ENCODE results near the gene ARMC8.

Gene ARMC8

GRCh38 chr3:138249636-138250035 lies 62.5 kb downstream of the ARMC8 start:
- DNase-seq (ENCODE audit: extremely low spot score): no peak
- no peak for TF ChIP-seq CTCF (IDR thresholded peaks at IDR 0.05; ENCODE audit: control extremely low read depth, extremely low read depth, low read depth, missing control alignments)
- CTCF ChIA-PET: no interaction called here
- POLR2A ChIA-PET: no interaction called here

GRCh38 chr3:138253609-138254008 lies 66.5 kb downstream of the ARMC8 start:
- ChIA-PET POLR2A (no interaction called here), CTCF (interaction anchor here (1.3 kb wide), 1 partner anchor 12 kb away, joined by 3 read pairs; no protein-coding TSS in a partner anchor)
- no peak for DNase-seq (ENCODE audit: extremely low spot score)
- TF ChIP-seq CTCF (IDR thresholded peaks at IDR 0.05; ENCODE audit: control extremely low read depth, extremely low read depth, low read depth, missing control alignments): no peak

- no peak for TF ChIP-seq CTCF (IDR thresholded peaks at IDR 0.05; ENCODE audit: control extremely low read depth, extremely low read depth, low read depth, missing control alignments)
- ChIA-PET POLR2A (no interaction called here), CTCF (interaction anchor here (1.3 kb wide), 1 partner anchor 13 kb away, joined by 3 read pairs; no protein-coding TSS in a partner anchor)
- no peak for DNase-seq (ENCODE audit: extremely low spot score)
These were observed 67.1 kb downstream of the ARMC8 start for GRCh38 chr3:138254216-138254615.

- ChIA-PET POLR2A (no interaction called here), CTCF (no interaction called here)
- no peak for TF ChIP-seq CTCF (IDR thresholded peaks at IDR 0.05; ENCODE audit: control extremely low read depth, extremely low read depth, low read depth, missing control alignments)
- DNase-seq (ENCODE audit: extremely low spot score): no peak
These were observed 68.9 kb downstream of the ARMC8 start for GRCh38 chr3:138256022-138256421.

GRCh38 chr3:138257986-138258385 lies 70.9 kb downstream of the ARMC8 start:
- TF ChIP-seq CTCF (IDR thresholded peaks at IDR 0.05; ENCODE audit: control extremely low read depth, extremely low read depth, low read depth, missing control alignments): no peak
- ChIA-PET CTCF (interaction anchor here (1.1 kb wide), 1 partner anchor 34 kb away, joined by 3 read pairs; no protein-coding TSS in a partner anchor), POLR2A (no interaction called here)
- no peak for DNase-seq (ENCODE audit: extremely low spot score)

GRCh38 chr3:138259126-138259525 lies 72.0 kb downstream of the ARMC8 start:
- no peak for TF ChIP-seq CTCF (IDR thresholded peaks at IDR 0.05; ENCODE audit: control extremely low read depth, extremely low read depth, low read depth, missing control alignments)
- ChIA-PET POLR2A (no interaction called here), CTCF (interaction anchor here (1.1 kb wide), 1 partner anchor 36 kb away, joined by 3 read pairs; no protein-coding TSS in a partner anchor)
- no peak for DNase-seq (ENCODE audit: extremely low spot score)

- CTCF ChIA-PET: no interaction called here
- POLR2A ChIA-PET: no interaction called here
- TF ChIP-seq CTCF (IDR thresholded peaks at IDR 0.05; ENCODE audit: control extremely low read depth, extremely low read depth, low read depth, missing control alignments): no peak
- no peak for DNase-seq (ENCODE audit: extremely low spot score)
These were observed 73.5 kb downstream of the ARMC8 start for GRCh38 chr3:138260611-138261010.

Measured in GM10248 (cell line).